ENCODE results near the gene TSSK3. TPM values are rescaled to one million over a fixed set of nuclear protein-coding genes. Genes with fewer than 3 reads are reported as not detected.
A peak's percentile ranks its signal among the peaks of the same experiment; 100 is the strongest.
"Not testable (repeated sequence)": the region's sequence is repeated elsewhere in the genome, so short reads cannot be mapped to it uniquely, and the experiment has no call there.

TSSK3 gene
- total and polyA plus RNA-seq, 2 donors, result 0.73 to 0.79 TPM

DNA sequence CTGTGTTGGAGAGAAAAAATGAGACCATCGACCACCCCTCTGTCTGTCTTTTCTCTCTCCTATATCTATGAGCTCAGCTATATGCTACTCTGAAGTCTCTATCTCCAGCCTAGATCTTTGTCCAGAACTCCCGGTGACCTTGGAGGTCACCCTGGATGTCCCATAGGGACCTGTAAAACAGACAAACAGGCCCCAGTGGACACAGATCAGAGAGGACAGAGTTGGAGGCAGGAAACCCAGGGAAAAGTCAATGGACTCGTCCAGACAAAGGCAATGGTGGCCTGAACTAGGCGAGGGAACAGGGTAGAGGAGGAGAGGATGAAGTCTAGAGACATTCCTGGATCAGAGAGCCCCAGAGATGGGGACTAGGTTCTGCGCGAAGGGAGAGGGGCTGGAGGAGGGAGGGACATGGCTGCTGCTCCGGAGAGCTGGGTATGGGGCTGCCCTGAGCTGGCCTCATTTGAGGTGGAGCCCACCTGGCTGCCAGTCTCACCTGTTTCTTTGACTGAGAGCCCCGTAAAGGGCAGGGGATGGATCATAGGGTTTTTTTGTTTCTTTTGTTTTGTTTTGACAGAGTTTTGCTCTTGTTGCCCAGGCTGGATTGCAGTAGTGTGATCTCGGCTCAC, 15.7 kb upstream of the TSSK3 start:
- 81% methylated on average over 9 of the region's 9 CpGs for WGBS
- no peaks in the 10 kb centered on the region for H3K36me3 ChIP-seq (ENCODE audit: insufficient read depth)
- no peak overlapping the region for H3K4me3 ChIP-seq (ENCODE audit: low read depth, low read length)
- DNase-seq (ENCODE audit: extremely low spot score), result no peak
- no peaks in the 10 kb centered on the region for H3K4me1 ChIP-seq (ENCODE audit: insufficient read depth)
- H3K27ac ChIP-seq (ENCODE audit: low read depth), result no peak overlapping the region

GRCh38 chr1:32349211-32349708, 13.1 kb upstream of the TSSK3 start:
- no peaks in the 10 kb centered on the region for H3K4me1 ChIP-seq (ENCODE audit: insufficient read depth)
- no peak for DNase-seq (ENCODE audit: extremely low spot score)
- H3K4me3 ChIP-seq (ENCODE audit: low read depth, low read length), result no peak overlapping the region
- H3K36me3 ChIP-seq (ENCODE audit: insufficient read depth), result no peaks in the 10 kb centered on the region
- 53% methylated on average over 8 of the region's 8 CpGs for WGBS
- no peak overlapping the region for H3K27ac ChIP-seq (ENCODE audit: low read depth)

- peak overlapping the region; percentile 50 for H3K4me3 ChIP-seq (ENCODE audit: low read depth, low read length)
- no peaks in the 10 kb centered on the region for H3K36me3 ChIP-seq (ENCODE audit: insufficient read depth)
- 19% methylated on average over 28 of the region's 28 CpGs for WGBS
- peak overlapping the region; percentile 77 for H3K27ac ChIP-seq (ENCODE audit: low read depth)
- H3K4me1 ChIP-seq (ENCODE audit: insufficient read depth), result no peaks in the 10 kb centered on the region
- no peak for DNase-seq (ENCODE audit: extremely low spot score)
These were observed 11.4 kb upstream of the TSSK3 start for GRCh38 chr1:32350785-32351398.

DNA sequence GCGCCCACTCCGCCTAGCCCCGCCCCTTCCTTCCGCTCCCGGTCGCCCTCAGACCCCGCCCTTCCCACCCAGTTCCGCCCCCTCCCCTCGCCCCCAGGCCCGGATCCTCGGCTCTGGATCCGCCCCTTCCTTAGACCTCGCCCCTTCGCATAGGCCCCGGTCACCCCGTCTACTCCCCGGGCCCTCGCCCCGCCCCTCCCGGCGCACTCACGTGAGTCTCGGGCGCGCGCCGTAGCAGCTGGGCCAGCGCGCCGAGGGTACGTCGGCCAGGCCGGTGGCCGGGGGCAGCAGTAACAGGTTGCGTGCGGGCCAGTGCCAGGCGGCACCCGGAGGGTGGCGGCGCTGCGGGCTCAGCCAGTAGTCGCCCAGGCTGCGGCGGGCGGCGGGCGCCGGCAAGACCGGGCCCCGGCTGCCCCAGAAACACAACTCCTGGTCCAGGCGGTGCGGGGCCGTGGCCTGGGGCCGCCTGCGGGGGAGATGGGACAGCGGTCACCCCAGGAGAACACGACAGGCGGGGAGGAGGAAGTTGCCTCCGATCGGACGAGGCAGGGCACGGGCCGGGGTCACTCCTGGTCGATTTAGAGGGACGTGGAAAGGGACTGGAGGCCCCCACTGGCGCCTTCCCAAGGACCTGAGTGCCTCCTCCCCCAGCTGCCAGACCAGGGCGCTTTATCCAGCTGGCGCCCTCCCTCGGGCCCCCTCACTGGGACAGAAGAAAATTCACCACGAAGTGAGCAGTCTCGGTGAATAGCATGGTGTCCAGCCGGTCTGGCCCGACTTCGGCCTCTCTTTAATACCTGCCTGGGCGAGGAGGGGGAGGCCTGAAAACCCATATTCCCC, 10.7 kb upstream of the TSSK3 start:
- H3K27ac ChIP-seq (ENCODE audit: low read depth), result peak overlapping the region; percentile 84
- WGBS, result 1% methylated on average over 75 of the region's 75 CpGs
- no peaks in the 10 kb centered on the region for H3K36me3 ChIP-seq (ENCODE audit: insufficient read depth)
- H3K4me3 ChIP-seq (ENCODE audit: low read depth, low read length), result peak overlapping the region; percentile 50
- no peaks in the 10 kb centered on the region for H3K4me1 ChIP-seq (ENCODE audit: insufficient read depth)
- peak; percentile 85 for DNase-seq (ENCODE audit: extremely low spot score)

- no peak overlapping the region for H3K27ac ChIP-seq (ENCODE audit: low read depth)
- peak overlapping the region; percentile 50 for H3K4me3 ChIP-seq (ENCODE audit: low read depth, low read length)
- no peaks in the 10 kb centered on the region for H3K4me1 ChIP-seq (ENCODE audit: insufficient read depth)
- DNase-seq (ENCODE audit: extremely low spot score), result no peak
- H3K36me3 ChIP-seq (ENCODE audit: insufficient read depth), result no peaks in the 10 kb centered on the region
- whole genome bisulfite sequencing, result 38% methylated on average over 8 of the region's 8 CpGs
These were observed 10.0 kb upstream of the TSSK3 start for GRCh38 chr1:32352239-32352745.

- H3K36me3 ChIP-seq (ENCODE audit: insufficient read depth), result no peaks in the 10 kb centered on the region
- 67% methylated on average over 2 of the region's 2 CpGs for WGBS
- DNase-seq (ENCODE audit: extremely low spot score), result no peak
- H3K27ac ChIP-seq (ENCODE audit: low read depth), result no peak overlapping the region
- no peak overlapping the region for H3K4me3 ChIP-seq (ENCODE audit: low read depth, low read length)
- no peaks in the 10 kb centered on the region for H3K4me1 ChIP-seq (ENCODE audit: insufficient read depth)
These were observed 9.4 kb upstream of the TSSK3 start for GRCh38 chr1:32352831-32353383.

DNA sequence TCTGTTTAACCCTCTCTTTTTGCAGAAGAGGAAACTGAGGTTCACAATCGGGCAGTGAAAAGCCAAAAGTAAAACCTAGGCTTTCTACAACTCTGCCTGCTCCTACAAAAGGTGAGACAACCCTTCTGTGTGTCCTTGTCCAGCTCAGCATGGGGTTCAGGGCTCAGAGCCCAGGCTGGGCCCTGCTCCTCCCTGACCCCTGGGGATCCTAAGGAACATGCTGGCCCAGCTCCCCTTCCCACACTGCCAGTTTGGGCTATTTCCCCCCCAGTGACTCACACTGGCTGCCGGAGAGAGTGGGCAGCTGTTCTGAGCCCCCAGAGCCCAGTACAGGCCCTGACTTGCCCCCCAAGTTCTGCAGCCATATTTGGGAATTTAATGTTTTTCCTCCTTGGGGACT, 8.9 kb upstream of the TSSK3 start:
- Histone ChIP-seq H3K4me1 (ENCODE audit: insufficient read depth) (no peaks in the 10 kb centered on the region), H3K27ac (ENCODE audit: low read depth) (no peak overlapping the region)

GRCh38 chr1:32353886-32354570, 8.3 kb upstream of the TSSK3 start:
- Histone ChIP-seq H3K36me3 (ENCODE audit: insufficient read depth) (no peaks in the 10 kb centered on the region), H3K27ac (ENCODE audit: low read depth) (no peak overlapping the region), H3K4me3 (ENCODE audit: low read depth, low read length) (no peak overlapping the region), H3K4me1 (ENCODE audit: insufficient read depth) (no peaks in the 10 kb centered on the region)
- no peak for DNase-seq (ENCODE audit: extremely low spot score)
- 21% methylated on average over 2 of the region's 2 CpGs for WGBS

More for the DNA sequence above, 8.9 kb upstream of the TSSK3 start:
- DNase-seq (ENCODE audit: extremely low spot score), result no peak
- Histone ChIP-seq H3K4me3 (ENCODE audit: low read depth, low read length) (no peak overlapping the region), H3K36me3 (ENCODE audit: insufficient read depth) (no peaks in the 10 kb centered on the region)
- 44% methylated on average over 2 of the region's 2 CpGs for WGBS

DNA sequence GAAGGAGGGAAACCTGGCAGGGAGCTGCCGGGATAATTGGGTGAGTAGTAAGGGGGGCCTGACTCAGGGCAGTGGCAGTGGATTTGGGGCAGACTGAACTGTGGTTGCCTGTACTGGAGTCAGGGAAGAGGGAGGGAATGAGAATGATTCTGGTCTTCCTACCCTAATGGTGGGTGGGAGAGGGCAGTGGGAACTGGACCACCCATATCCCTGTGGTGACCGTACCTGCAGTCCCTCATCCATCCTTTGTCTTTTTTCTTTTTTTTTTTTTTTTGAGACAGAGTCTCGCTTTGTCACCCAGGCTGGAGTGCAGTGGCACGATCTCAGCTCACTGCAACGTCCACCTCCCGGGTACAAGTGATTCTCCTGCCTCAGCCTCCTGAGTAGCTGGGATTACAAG, 6.6 kb upstream of the TSSK3 start:
- not testable (repeated sequence) for H3K27ac ChIP-seq (ENCODE audit: low read depth); H3K36me3 ChIP-seq (ENCODE audit: insufficient read depth); H3K4me3 ChIP-seq (ENCODE audit: low read depth, low read length); DNase-seq (ENCODE audit: extremely low spot score); H3K4me1 ChIP-seq (ENCODE audit: insufficient read depth)
- WGBS, result 93% methylated on average over 6 of the region's 6 CpGs

- Histone ChIP-seq H3K27ac (ENCODE audit: low read depth) (no peak overlapping the region), H3K36me3 (ENCODE audit: insufficient read depth) (no peaks in the 10 kb centered on the region), H3K4me1 (ENCODE audit: insufficient read depth) (peaks cover 2% of the 10 kb centered on the region), H3K4me3 (ENCODE audit: low read depth, low read length) (no peak overlapping the region)
- DNase-seq (ENCODE audit: extremely low spot score), result no peak
- WGBS, result 100% methylated on average over 1 of the region's 1 CpG
These were observed 5.9 kb upstream of the TSSK3 start for GRCh38 chr1:32356478-32356877.

- peaks cover 3% of the 10 kb centered on the region for H3K4me1 ChIP-seq (ENCODE audit: insufficient read depth)
- H3K4me3 ChIP-seq (ENCODE audit: low read depth, low read length), result no peak overlapping the region
- no peak overlapping the region for H3K27ac ChIP-seq (ENCODE audit: low read depth)
- WGBS, result 58% methylated on average over 6 of the region's 6 CpGs
- DNase-seq (ENCODE audit: extremely low spot score), result no peak
- H3K36me3 ChIP-seq (ENCODE audit: insufficient read depth), result no peaks in the 10 kb centered on the region
These were observed 4.7 kb upstream of the TSSK3 start for GRCh38 chr1:32357614-32358013.

GRCh38 chr1:32358435-32358834, 3.9 kb upstream of the TSSK3 start:
- Histone ChIP-seq H3K36me3 (ENCODE audit: insufficient read depth) (no peaks in the 10 kb centered on the region), H3K4me3 (ENCODE audit: low read depth, low read length) (no peak overlapping the region), H3K27ac (ENCODE audit: low read depth) (no peak overlapping the region), H3K4me1 (ENCODE audit: insufficient read depth) (peaks cover 3% of the 10 kb centered on the region)
- WGBS, result 80% methylated on average over 3 of the region's 3 CpGs
- DNase-seq (ENCODE audit: extremely low spot score), result no peak

GRCh38 chr1:32361308-32361673, 1.0 kb upstream of the TSSK3 start:
- no peaks in the 10 kb centered on the region for H3K36me3 ChIP-seq (ENCODE audit: insufficient read depth)
- DNase-seq (ENCODE audit: extremely low spot score), result no peak
- H3K4me3 ChIP-seq (ENCODE audit: low read depth, low read length), result peak overlapping the region; percentile 34
- H3K4me1 ChIP-seq (ENCODE audit: insufficient read depth), result peaks cover 3% of the 10 kb centered on the region
- H3K27ac ChIP-seq (ENCODE audit: low read depth), result no peak overlapping the region
- 52% methylated on average over 35 of the region's 35 CpGs for WGBS

Data from urinary bladder (tissue), 4 donors.